ENCODE results near the gene ABAT. TPM values are rescaled to one million over a fixed set of nuclear protein-coding genes. Genes with fewer than 3 reads are reported as not detected.

The ABAT gene
- total RNA-seq, 2 donors from 2014 or later, result 27.0 to 40.2 TPM

DNA sequence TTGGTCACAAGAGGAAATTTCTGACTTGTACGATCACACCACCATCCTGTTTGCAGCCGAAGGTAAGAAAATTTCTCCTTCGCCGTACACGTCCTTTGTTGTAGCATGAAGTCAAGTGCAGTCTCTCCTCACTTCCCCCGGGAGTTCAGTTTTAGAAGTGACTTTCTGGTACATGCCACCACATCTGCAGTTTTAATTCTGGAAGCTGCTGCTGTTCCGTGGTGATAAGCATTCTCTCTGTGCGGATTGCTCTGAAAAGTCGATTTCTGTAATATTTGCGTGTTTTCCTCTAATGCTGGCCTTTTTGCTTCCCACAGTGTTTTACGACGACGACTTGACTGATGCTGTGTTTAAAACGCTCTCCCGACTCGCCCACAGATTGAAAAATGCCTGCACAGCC, 32.3 kb upstream of the ABAT start:
- no peaks in the 10 kb centered on the region for H3K27me3 ChIP-seq
- WGBS, 2 donors, result 84 to 86% methylated on average over 16 of the region's 16 CpGs
- DNase-seq (no peak), ATAC-seq (no peak)
- no peaks in the 10 kb centered on the region for H3K4me1 ChIP-seq
- peaks cover 18 to 40% of the 10 kb centered on the region in 2 donors for H3K36me3 ChIP-seq (replicated peaks in 1 of 2; ENCODE audit: insufficient read depth in 1 of 2, low read depth in 2 of 2)
- intact Hi-C loops (cut with DNase I), result no loop called here
- TF ChIP-seq POLR2A (IDR thresholded peaks at IDR 0.05) (no peak), CTCF (IDR thresholded peaks at IDR 0.05) (no peak)
- H3K4me3 ChIP-seq, result no peak overlapping the region
- H3K9me3 ChIP-seq, result no peaks in the 10 kb centered on the region
- no peak overlapping the region for H3K27ac ChIP-seq

GRCh38 chr16:8644211-8645140, 29.9 kb upstream of the ABAT start:
- Histone ChIP-seq H3K9me3 (no peaks in the 10 kb centered on the region), H3K27me3 (no peaks in the 10 kb centered on the region), H3K4me3 (no peak overlapping the region), H3K27ac (peak overlapping the region in 1 of 4 donors; percentile 27), H3K4me1 (no peaks in the 10 kb centered on the region), H3K36me3 (replicated peaks in 1 of 2; ENCODE audit: insufficient read depth in 1 of 2, low read depth in 2 of 2) (peaks cover 12 to 30% of the 10 kb centered on the region in 2 donors)
- 77 to 89% methylated on average over 22 to 28 of the region's 29 CpGs for WGBS, 2 donors
- TF ChIP-seq POLR2A (IDR thresholded peaks at IDR 0.05), result no peak
- peak in 1 of 7 experiments; percentile 12 for TF ChIP-seq CTCF (IDR thresholded peaks at IDR 0.05)
- intact Hi-C loops (cut with DNase I), result no loop called here
- no peak for ATAC-seq
- DNase-seq, result peak in 1 of 4 donors; percentile 35

DNA sequence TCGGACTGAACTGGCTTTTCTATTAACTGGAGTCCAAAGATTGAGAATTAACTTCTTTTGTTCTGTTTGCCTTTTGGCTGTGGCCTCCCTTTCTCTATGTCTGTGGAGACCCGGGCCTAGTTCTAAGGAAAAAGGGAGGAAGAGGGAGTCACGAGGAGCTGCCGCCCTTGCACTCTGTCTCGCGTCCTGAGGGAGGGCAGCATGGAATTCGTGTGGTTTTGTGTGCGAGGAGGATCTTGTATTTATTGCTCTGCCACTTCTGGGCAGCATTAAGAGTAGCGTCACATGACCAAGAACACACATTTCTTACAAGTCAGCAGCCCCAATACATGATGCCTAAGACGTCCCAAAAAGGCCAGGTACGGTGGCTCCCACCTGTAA, 29.3 kb upstream of the ABAT start:
- 68 to 81% methylated on average over 11 of the region's 11 CpGs for WGBS, 2 donors
- ATAC-seq (no peak), DNase-seq (no peak)
- Histone ChIP-seq H3K4me1 (no peaks in the 10 kb centered on the region), H3K27me3 (no peaks in the 10 kb centered on the region), H3K4me3 (no peak overlapping the region), H3K27ac (no peak overlapping the region), H3K36me3 (replicated peaks in 1 of 2; ENCODE audit: insufficient read depth in 1 of 2, low read depth in 2 of 2) (peaks cover 12 to 24% of the 10 kb centered on the region in 2 donors), H3K9me3 (no peaks in the 10 kb centered on the region)
- intact Hi-C loops (cut with DNase I), result no loop called here
- TF ChIP-seq POLR2A (IDR thresholded peaks at IDR 0.05) (no peak), CTCF (IDR thresholded peaks at IDR 0.05) (no peak)

DNA sequence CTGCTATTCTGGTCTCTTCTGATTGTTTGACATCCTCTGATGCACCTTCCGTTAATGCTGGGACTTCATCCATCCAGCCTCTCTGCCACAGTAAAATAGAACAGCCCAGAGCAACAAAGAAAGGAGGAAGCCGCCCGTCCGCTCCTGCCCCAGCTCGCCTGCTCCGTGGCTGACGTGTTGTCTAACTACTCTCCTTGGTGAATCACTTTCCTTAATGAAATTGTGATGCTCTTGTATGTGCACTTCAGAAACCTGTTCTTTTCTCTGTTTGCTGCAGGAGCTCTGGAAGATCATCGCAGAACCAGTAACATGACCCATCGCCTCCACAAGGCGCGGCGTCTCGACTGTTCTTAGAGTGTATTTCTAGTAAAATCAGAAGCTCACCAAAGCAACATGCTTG, 28.6 kb upstream of the ABAT start:
- no peak for DNase-seq
- Histone ChIP-seq H3K4me3 (no peak overlapping the region), H3K36me3 (replicated peaks in 1 of 2; ENCODE audit: insufficient read depth in 1 of 2, low read depth in 2 of 2) (peaks cover 12 to 24% of the 10 kb centered on the region in 2 donors), H3K27me3 (no peaks in the 10 kb centered on the region), H3K4me1 (no peaks in the 10 kb centered on the region), H3K27ac (no peak overlapping the region), H3K9me3 (no peaks in the 10 kb centered on the region)
- no peak for ATAC-seq
- intact Hi-C loops (cut with DNase I), result no loop called here
- TF ChIP-seq POLR2A (IDR thresholded peaks at IDR 0.05) (no peak), CTCF (IDR thresholded peaks at IDR 0.05) (no peak)
- 87 to 92% methylated on average over 13 of the region's 13 CpGs for WGBS, 2 donors
